Measurements from ENCODE around the gene RO60.

Gene RO60

GRCh38 chr1:193019442-193020026 is 39.9 kb upstream of the RO60 start:
- no peaks in the 10 kb centered on the region for H3K9me2 ChIP-seq (ENCODE audit: low read depth, low read length)
- no peaks in the 10 kb centered on the region for H3K4me1 ChIP-seq (ENCODE audit: insufficient read depth, low read length, severe bottlenecking)
- H4K20me1 ChIP-seq (ENCODE audit: insufficient read depth, low read length) = no peaks in the 10 kb centered on the region
- H3K9ac ChIP-seq (ENCODE audit: low read length) = no peak overlapping the region
- no peak overlapping the region for H2AFZ ChIP-seq (ENCODE audit: low read length)
- no peak overlapping the region for H3K4me2 ChIP-seq (ENCODE audit: low read length)
- peaks cover 50% of the 10 kb centered on the region for H3K36me3 ChIP-seq (ENCODE audit: insufficient read depth, low read length)
- H3F3A ChIP-seq (ENCODE audit: insufficient read depth, low read length) = no peaks in the 10 kb centered on the region
- TF ChIP-seq EZH2 (IDR thresholded peaks at IDR 0.05; ENCODE audit: borderline replicate concordance, low read length) = no peak
- TF ChIP-seq CTCF (IDR thresholded peaks at IDR 0.05; ENCODE audit: low read length) = peak; percentile 51
- no peak overlapping the region for H3K4me3 ChIP-seq (ENCODE audit: low read depth, low read length, poor library complexity, severe bottlenecking)
- H3K27me3 ChIP-seq (ENCODE audit: insufficient read depth, low read length) = no peaks in the 10 kb centered on the region
- no peak overlapping the region for H3K27ac ChIP-seq (ENCODE audit: low read depth, low read length, poor library complexity, severe bottlenecking)
- no peaks in the 10 kb centered on the region for H3K79me2 ChIP-seq (ENCODE audit: insufficient read depth, low read length)
- H3K9me3 ChIP-seq (ENCODE audit: low read length) = no peaks in the 10 kb centered on the region

DNA sequence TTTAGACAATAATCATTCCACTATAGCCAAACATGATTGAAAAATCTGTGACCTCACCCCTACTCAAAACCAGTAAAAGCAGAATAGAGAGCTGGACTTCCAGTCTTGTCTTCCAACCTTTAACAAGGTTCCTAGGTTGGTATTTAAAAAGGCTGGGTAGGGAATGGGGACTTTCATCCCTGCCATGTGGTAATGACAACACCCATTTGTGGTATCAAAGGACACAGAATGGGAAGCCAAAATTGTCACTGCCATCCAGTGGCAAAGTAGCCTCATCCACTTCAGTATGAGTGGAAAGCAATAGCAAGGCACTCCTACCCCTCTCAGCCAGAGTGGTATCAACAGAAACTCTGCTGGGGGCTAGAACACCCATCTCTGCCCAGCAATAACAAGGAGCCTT is 34.2 kb upstream of the RO60 start:
- Histone ChIP-seq H3K79me2 (ENCODE audit: insufficient read depth, low read length) (no peaks in the 10 kb centered on the region), H2AFZ (ENCODE audit: low read length) (no peak overlapping the region), H3K27ac (ENCODE audit: low read depth, low read length, poor library complexity, severe bottlenecking) (no peak overlapping the region), H3K27me3 (ENCODE audit: insufficient read depth, low read length) (no peaks in the 10 kb centered on the region), H4K20me1 (ENCODE audit: insufficient read depth, low read length) (no peaks in the 10 kb centered on the region), H3K4me2 (ENCODE audit: low read length) (no peak overlapping the region), H3F3A (ENCODE audit: insufficient read depth, low read length) (no peaks in the 10 kb centered on the region), H3K4me3 (ENCODE audit: low read depth, low read length, poor library complexity, severe bottlenecking) (no peak overlapping the region), H3K9ac (ENCODE audit: low read length) (no peak overlapping the region), H3K9me2 (ENCODE audit: low read depth, low read length) (no peaks in the 10 kb centered on the region), H3K4me1 (ENCODE audit: insufficient read depth, low read length, severe bottlenecking) (no peaks in the 10 kb centered on the region), H3K9me3 (ENCODE audit: low read length) (no peaks in the 10 kb centered on the region), H3K36me3 (ENCODE audit: insufficient read depth, low read length) (peaks cover 73% of the 10 kb centered on the region)
- TF ChIP-seq EZH2 (IDR thresholded peaks at IDR 0.05; ENCODE audit: borderline replicate concordance, low read length) (no peak), CTCF (IDR thresholded peaks at IDR 0.05; ENCODE audit: low read length) (no peak)

DNA sequence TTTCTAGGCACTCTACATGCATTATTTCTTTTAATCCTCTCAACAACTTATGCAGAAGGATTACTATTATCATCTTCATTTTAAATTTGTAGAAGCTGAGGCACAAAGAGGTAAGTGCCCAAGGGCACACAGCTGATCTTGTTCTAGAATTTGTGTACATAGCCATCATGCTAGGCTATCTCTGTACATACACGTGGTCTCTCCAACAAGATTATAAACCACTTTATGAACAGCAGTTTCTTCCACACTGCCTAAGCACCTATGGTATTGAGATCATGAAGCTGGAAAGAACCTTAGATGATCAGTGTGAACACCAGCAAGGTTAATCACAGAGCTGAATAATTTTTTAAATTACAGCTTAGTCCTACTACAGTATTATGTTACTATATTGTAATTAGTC is 29.1 kb upstream of the RO60 start:
- Histone ChIP-seq H2AFZ (ENCODE audit: low read length) (no peak overlapping the region), H3K9ac (ENCODE audit: low read length) (no peak overlapping the region), H3K4me3 (ENCODE audit: low read depth, low read length, poor library complexity, severe bottlenecking) (no peak overlapping the region), H3K4me2 (ENCODE audit: low read length) (no peak overlapping the region), H3K79me2 (ENCODE audit: insufficient read depth, low read length) (peaks cover 23% of the 10 kb centered on the region), H3K27ac (ENCODE audit: low read depth, low read length, poor library complexity, severe bottlenecking) (no peak overlapping the region), H3F3A (ENCODE audit: insufficient read depth, low read length) (no peaks in the 10 kb centered on the region), H3K9me3 (ENCODE audit: low read length) (no peaks in the 10 kb centered on the region), H3K27me3 (ENCODE audit: insufficient read depth, low read length) (no peaks in the 10 kb centered on the region), H3K36me3 (ENCODE audit: insufficient read depth, low read length) (peaks cover 44% of the 10 kb centered on the region), H4K20me1 (ENCODE audit: insufficient read depth, low read length) (no peaks in the 10 kb centered on the region), H3K9me2 (ENCODE audit: low read depth, low read length) (no peaks in the 10 kb centered on the region), H3K4me1 (ENCODE audit: insufficient read depth, low read length, severe bottlenecking) (no peaks in the 10 kb centered on the region)
- TF ChIP-seq CTCF (IDR thresholded peaks at IDR 0.05; ENCODE audit: low read length) (no peak), EZH2 (IDR thresholded peaks at IDR 0.05; ENCODE audit: borderline replicate concordance, low read length) (no peak)
